Omental fat pad (tissue), 4 donors: ENCODE measurements around the gene FAR2. TPM values are rescaled to one million over a fixed set of nuclear protein-coding genes. Genes with fewer than 3 reads are reported as not detected.
"Not testable (repeated sequence)": the region's sequence is repeated elsewhere in the genome, so short reads cannot be mapped to it uniquely, and the experiment has no call there.

Experiments used
- ATAC-seq: fragments of 150-250 bp; one replicate; pipeline ENCODE4 v1.9.1; 2016; ENCODE audit warnings: mild to moderate bottlenecking, moderate library complexity; ENCODE audit not compliant: low FRiP score
- DNase-seq: peaks from one replicate; pipeline ENCODE4 v3.0.0-alpha.2; 2019; ENCODE audit warnings: low spot score
- total RNA-seq, 4 donors: library from RNA; depleted of rRNA; stranded (reverse); fragments of >200 nt; gene quantifications; one replicate each; pipeline ENCODE4 v1.1.0, GENCODE V29; 2016
- TF ChIP-seq, protein P1 (sequence below), 3 donors: fragments of 450-650 bp; IDR thresholded peaks; one replicate each; pipeline ENCODE4 v1.5.1; 2016 to 2017; ENCODE audit warnings: antibody characterized with exemption in 3 of 3, mild to moderate bottlenecking in 3 of 3, moderate library complexity in 2 of 3

Gene FAR2
- total RNA-seq, 4 donors from 2014 or later = 4.5 to 25.4 (median 18.7) TPM

DNA sequence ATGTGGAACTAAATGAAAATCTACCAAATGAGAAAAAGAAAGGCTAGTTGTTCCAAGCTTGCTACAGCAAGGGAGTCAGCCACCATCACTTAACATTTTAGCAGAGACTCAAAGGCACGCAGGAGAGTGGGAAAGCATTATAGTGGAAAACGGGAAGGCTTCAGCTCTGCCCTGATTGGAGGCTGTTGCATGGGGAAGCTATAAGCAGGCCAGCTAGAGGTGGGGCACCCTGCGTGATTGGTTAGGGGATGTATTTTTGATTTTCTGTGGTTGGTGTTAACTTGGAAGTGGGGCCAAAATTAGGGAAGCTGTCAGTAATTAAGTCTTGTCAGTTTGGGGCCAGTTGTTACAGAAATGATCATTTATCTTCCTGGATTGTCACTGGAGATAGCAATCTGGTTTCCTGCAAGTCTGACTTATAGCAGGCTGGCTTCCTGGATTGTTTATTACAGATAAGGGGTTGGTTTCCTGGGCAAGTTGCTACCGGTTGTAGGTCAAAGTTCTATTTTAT lies 93.9 kb downstream of the FAR2 start:
- ATAC-seq (no peak), DNase-seq (no peak)
- TF ChIP-seq, protein P1, sequence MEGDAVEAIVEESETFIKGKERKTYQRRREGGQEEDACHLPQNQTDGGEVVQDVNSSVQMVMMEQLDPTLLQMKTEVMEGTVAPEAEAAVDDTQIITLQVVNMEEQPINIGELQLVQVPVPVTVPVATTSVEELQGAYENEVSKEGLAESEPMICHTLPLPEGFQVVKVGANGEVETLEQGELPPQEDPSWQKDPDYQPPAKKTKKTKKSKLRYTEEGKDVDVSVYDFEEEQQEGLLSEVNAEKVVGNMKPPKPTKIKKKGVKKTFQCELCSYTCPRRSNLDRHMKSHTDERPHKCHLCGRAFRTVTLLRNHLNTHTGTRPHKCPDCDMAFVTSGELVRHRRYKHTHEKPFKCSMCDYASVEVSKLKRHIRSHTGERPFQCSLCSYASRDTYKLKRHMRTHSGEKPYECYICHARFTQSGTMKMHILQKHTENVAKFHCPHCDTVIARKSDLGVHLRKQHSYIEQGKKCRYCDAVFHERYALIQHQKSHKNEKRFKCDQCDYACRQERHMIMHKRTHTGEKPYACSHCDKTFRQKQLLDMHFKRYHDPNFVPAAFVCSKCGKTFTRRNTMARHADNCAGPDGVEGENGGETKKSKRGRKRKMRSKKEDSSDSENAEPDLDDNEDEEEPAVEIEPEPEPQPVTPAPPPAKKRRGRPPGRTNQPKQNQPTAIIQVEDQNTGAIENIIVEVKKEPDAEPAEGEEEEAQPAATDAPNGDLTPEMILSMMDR (IDR thresholded peaks at IDR 0.05) = no peak

DNA sequence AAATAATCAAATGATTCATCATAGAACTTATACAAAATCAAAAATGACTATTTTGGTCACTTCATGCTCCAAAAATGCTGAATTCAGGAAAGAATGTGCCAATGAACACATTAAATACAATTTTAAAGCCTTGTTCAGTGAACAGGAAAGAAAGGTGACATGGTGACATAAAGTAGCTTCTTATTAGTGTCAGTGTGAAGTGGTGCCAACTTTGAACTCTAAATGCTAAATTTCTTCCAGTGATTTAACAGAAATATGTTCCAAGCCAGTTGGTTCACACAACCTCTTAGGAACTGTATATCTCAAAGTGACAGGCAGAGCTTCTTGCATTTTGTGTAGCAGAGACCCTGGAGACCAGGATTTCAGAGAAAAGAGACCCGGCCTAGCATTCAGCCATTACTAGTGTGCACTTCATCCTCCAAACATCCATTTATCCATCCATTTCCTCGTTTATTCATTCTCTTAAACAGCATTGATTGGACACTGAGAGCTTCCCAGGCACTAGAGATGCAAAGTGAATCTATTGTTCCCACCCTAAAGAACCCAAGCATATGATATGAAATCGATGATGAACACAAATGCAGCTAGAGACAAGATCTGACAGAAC lies 95.2 kb downstream of the FAR2 start:
- DNase-seq (no peak), ATAC-seq (no peak)
- TF ChIP-seq, protein P1 (IDR thresholded peaks at IDR 0.05) = no peak

GRCh38 chr12:29245246-29245645 lies 96.2 kb downstream of the FAR2 start:
- ATAC-seq = no peak

DNA sequence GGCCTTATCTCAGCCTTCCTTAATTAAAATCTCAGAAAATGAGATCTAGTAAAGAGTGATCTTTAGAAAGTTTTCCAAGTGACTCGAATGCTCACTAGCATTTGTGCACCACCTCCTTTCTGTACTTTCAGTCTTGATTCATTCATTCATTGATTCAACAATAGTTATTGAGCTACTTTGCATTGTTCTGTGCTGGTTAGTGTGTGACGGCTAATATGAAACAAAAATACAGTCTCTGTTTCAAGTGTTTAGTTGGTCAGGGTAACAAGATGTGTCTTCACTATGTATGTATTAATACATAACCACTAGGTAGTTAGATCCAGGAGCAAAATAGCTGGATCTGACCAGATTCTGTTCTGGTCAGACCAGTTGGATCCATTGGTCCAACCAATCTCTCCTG lies 100.9 kb downstream of the FAR2 start:
- ATAC-seq = no peak
- TF ChIP-seq, protein P1 (IDR thresholded peaks at IDR 0.05) = no peak
- no peak for DNase-seq

More at GRCh38 chr12:29245246-29245645, 96.2 kb downstream of the FAR2 start:
- TF ChIP-seq, protein P1 (IDR thresholded peaks at IDR 0.05) = no peak
- DNase-seq = no peak

DNA sequence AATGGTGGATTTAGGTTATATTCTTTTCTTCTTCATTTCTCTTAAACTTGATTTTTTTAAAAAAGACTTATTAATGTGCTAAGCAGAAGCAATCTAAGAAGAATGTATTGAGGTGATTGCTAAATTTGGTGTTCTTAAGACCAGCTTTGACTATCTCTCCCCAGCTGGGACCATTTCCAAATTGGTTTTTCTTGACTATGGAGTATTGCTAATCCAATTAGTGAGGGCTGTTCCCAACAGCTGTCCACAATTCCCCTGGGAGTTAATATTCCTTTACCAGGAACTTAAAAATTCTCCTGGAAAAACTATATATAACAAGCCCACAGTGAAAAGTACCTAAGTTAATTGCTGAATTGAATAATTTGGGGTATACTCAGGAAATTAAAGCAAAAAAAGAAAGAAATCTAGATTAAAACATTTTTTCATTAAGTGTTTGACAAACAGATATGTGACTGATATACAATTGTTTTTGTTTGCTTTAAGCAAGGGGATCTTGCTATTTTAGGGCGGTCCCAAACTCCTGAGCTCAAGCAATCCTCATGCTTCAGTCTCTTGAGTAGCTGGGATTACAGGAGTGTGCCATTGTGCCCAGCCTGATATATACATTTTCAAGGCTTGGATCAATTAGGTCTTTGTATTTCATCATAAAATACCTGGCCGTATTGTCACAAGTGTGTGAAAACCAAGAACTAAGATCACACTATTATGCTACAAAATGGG lies 105.0 kb downstream of the FAR2 start:
- no peak for ATAC-seq
- DNase-seq = no peak
- TF ChIP-seq, protein P1 (IDR thresholded peaks at IDR 0.05) = no peak

GRCh38 chr12:29255042-29255441 lies 106.0 kb downstream of the FAR2 start:
- ATAC-seq = no peak
- no peak for DNase-seq
- TF ChIP-seq, protein P1 (IDR thresholded peaks at IDR 0.05) = no peak

- ATAC-seq (no peak), DNase-seq (no peak)
- TF ChIP-seq, protein P1 (IDR thresholded peaks at IDR 0.05) = no peak
Observed at GRCh38 chr12:29256598-29256997, 107.5 kb downstream of the FAR2 start.

DNA sequence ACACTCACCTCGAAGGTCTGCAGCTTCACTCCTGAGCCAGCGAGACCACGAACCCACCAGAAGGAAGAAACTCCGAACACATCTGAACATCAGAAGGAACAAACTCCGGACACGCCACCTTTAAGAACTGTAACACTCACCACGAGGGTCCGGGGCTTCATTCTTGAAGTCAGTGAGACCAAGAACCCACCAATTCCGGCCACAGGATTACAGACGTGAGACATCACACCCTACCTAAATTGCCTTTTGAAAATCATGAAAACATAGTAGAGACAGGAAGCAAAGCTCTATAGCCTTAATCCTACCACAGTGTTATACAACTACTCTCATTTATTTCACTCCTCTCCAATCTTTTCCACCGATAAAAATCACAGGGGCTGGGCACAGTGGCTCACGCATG lies 108.6 kb downstream of the FAR2 start:
- DNase-seq, ATAC-seq: not testable (repeated sequence)
